GM23338 (cell line): ENCODE data around the gene ZNF585A. TPM values are rescaled to one million over a fixed set of nuclear protein-coding genes. Genes with fewer than 3 reads are reported as not detected.
"Not testable (repeated sequence)": the region's sequence is repeated elsewhere in the genome, so short reads cannot be mapped to it uniquely, and the experiment has no call there.

ENCODE experiments used
- ATAC-seq: fragments of 200-7000 bp; cut with Tn5 transposase; 3 replicates; pipeline ENCODE4 v1.9.1; 2020
- DNase-seq: peaks from one replicate; pipeline ENCODE4 v3.0.0-alpha.2; 2015; ENCODE audit warnings: low spot score
- H2AFZ ChIP-seq: fragments of 200-600 bp; sonication (generic); 2 replicates; pipeline ENCODE4 v1.8.0; 2016; ENCODE audit warnings: antibody characterized with exemption, mild to moderate bottlenecking, moderate library complexity
- H3F3A ChIP-seq: fragments of 200-600 bp; sonication (generic); replicated peaks from 2 replicates; pipeline ENCODE4 v1.8.0; 2017; ENCODE audit warnings: antibody characterized with exemption, mixed run types, low read depth
- H3K27ac ChIP-seq: fragments of 200-600 bp; sonication (generic); 2 replicates; pipeline ENCODE4 v1.6.1; 2016; ENCODE audit warnings: low read depth
- H3K27me3 ChIP-seq: fragments of 200-600 bp; sonication (generic); 2 replicates; pipeline ENCODE4 v1.8.0; 2016; ENCODE audit warnings: mild to moderate bottlenecking, mixed run types, moderate library complexity; ENCODE audit not compliant: insufficient read depth
- H3K36me3 ChIP-seq: fragments of 200-600 bp; sonication (generic); 2 replicates; pipeline ENCODE4 v1.8.0; 2016; ENCODE audit warnings: mild to moderate bottlenecking; ENCODE audit not compliant: insufficient read depth
- H3K4me1 ChIP-seq: fragments of 200-600 bp; sonication (generic); 2 replicates; pipeline ENCODE4 v1.8.0; 2016; ENCODE audit warnings: mild to moderate bottlenecking, moderate library complexity; ENCODE audit not compliant: insufficient read depth
- H3K4me2 ChIP-seq: fragments of 200-600 bp; sonication (generic); 2 replicates; pipeline ENCODE4 v1.7.1; 2017; ENCODE audit warnings: mixed run types
- H3K4me3 ChIP-seq: fragments of 200-600 bp; sonication (generic); 2 replicates; pipeline ENCODE4 v1.6.1; 2016; ENCODE audit warnings: mixed run types
- H3K79me2 ChIP-seq: fragments of 200-600 bp; sonication (generic); replicated peaks from 2 replicates; pipeline ENCODE4 v1.8.0; 2017; ENCODE audit warnings: mild to moderate bottlenecking; ENCODE audit not compliant: insufficient read depth
- H3K9me2 ChIP-seq: fragments of 200-600 bp; sonication (generic); 2 replicates; pipeline ENCODE4 v1.8.0; 2017; ENCODE audit not compliant: insufficient read depth
- H4K20me1 ChIP-seq: fragments of 200-600 bp; sonication (generic); replicated peaks from 2 replicates; pipeline ENCODE4 v1.8.0; 2017; ENCODE audit warnings: mild to moderate bottlenecking; ENCODE audit not compliant: insufficient read depth
- H3K27ac Mint-ChIP-seq: 2 replicates; pipeline ENCODE4 v1.8.0; 2020; ENCODE audit warnings: inconsistent platforms, mild to moderate bottlenecking, moderate library complexity, mixed read lengths
- H3K27me3 Mint-ChIP-seq: 3 replicates; pipeline ENCODE4 v1.8.0; 2022; ENCODE audit warnings: low read depth, mild to moderate bottlenecking, moderate library complexity, mixed read lengths, inconsistent platforms; ENCODE audit not compliant: insufficient read depth, poor library complexity
- H3K36me3 Mint-ChIP-seq: 3 replicates; pipeline ENCODE4 v1.8.0; 2021; ENCODE audit warnings: low read depth, mild to moderate bottlenecking, inconsistent platforms, moderate library complexity, mixed read lengths
- H3K4me1 Mint-ChIP-seq: 3 replicates; pipeline ENCODE4 v1.8.0; 2020; ENCODE audit warnings: mild to moderate bottlenecking, inconsistent platforms, mixed read lengths
- H3K4me3 Mint-ChIP-seq: 3 replicates; pipeline ENCODE4 v1.8.0; 2021; ENCODE audit warnings: moderate library complexity, mild to moderate bottlenecking, inconsistent platforms, mixed read lengths
- H3K9me3 Mint-ChIP-seq: 3 replicates; pipeline ENCODE4 v1.8.0; 2020; ENCODE audit warnings: moderate library complexity, mild to moderate bottlenecking, inconsistent platforms, mixed read lengths
- CTCF ChIP-seq, 2 experiments: fragments of 200-600 bp in 1 of 2; sonication (generic) in 1 of 2; conservative IDR thresholded peaks; 2 replicates each; pipeline versions ENCODE4 v1.5.1 to v1.6.1; 2016 to 2017; ENCODE audit warnings: antibody characterized with exemption in 2 of 2, low read depth in 2 of 2, mild to moderate bottlenecking in 2 of 2, moderate library complexity in 1 of 2
- JUNB ChIP-seq: IDR thresholded peaks from one replicate; pipeline ENCODE4 v1.6.1; 2016; ENCODE audit warnings: antibody characterized with exemption; ENCODE audit not compliant: unreplicated experiment
- polyA plus RNA-seq: library from polyadenylated mRNA; unstranded; fragments of >200 nt; fragmentation: Nextera tagmentation; extraction: Ambion mirVana; gene quantifications from 2 replicates; pipeline ENCODE4 v1.2.1, GENCODE V29; 2016
- total RNA-seq: library from RNA; depleted of rRNA; stranded (reverse); fragments of >200 nt; shearing (Covaris generic); gene quantifications from 2 replicates; pipeline ENCODE4 v1.2.3, GENCODE V29; 2014
- TF ChIP-seq, protein P1 (sequence below): IDR thresholded peaks from 2 replicates; pipeline ENCODE4 v1.6.1; 2016; ENCODE audit warnings: antibody characterized with exemption

ZNF585A gene
- total and polyA plus RNA-seq, 2 experiments from 2014 or later: 9.8 to 36.5 TPM

DNA sequence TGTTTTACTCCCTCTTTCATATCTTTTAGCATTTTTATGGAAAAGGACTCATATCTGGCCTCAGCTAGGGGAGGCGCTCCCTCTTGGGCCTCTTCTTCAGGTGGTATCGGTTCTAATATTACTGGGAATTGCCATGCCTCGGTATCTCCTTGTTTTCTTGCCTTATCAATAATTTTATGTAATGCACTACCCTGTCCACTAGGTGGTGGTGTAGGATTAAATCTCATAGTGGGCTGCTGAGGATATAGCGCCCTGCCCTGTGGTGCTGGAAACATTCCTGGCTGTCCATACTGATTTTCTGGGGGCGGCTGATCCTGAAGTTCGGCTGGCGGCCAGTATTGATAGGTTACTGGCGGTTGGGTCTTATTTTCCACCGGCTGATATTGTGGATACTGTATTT is 58.5 kb downstream of the ZNF585A start:
- Histone ChIP-seq H4K20me1 (no peaks in the 10 kb centered on the region), H3K79me2 (no peaks in the 10 kb centered on the region), H3K27ac (no peak overlapping the region), H3K9me2 (no peaks in the 10 kb centered on the region), H3K4me3 (no peak overlapping the region), H3K4me1 (no peaks in the 10 kb centered on the region), H3K27me3 (no peaks in the 10 kb centered on the region), H2AFZ (no peak overlapping the region), H3K36me3 (peaks cover 21% of the 10 kb centered on the region), H3K4me2 (no peak overlapping the region), H3F3A (no peaks in the 10 kb centered on the region)
- H3K4me1 Mint-ChIP-seq: no peaks in the 10 kb centered on the region
- no peak overlapping the region for H3K4me3 Mint-ChIP-seq
- H3K36me3 Mint-ChIP-seq: peaks cover 91% of the 10 kb centered on the region
- H3K9me3 Mint-ChIP-seq: peaks cover 97% of the 10 kb centered on the region
- DNase-seq: peak; percentile 58
- no peaks in the 10 kb centered on the region for H3K27me3 Mint-ChIP-seq
- no peak overlapping the region for H3K27ac Mint-ChIP-seq
- TF ChIP-seq JUNB: no peak
- TF ChIP-seq, protein P1, sequence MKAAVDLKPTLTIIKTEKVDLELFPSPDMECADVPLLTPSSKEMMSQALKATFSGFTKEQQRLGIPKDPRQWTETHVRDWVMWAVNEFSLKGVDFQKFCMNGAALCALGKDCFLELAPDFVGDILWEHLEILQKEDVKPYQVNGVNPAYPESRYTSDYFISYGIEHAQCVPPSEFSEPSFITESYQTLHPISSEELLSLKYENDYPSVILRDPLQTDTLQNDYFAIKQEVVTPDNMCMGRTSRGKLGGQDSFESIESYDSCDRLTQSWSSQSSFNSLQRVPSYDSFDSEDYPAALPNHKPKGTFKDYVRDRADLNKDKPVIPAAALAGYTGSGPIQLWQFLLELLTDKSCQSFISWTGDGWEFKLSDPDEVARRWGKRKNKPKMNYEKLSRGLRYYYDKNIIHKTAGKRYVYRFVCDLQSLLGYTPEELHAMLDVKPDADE: no peak
- peak; percentile 64 to 65 for TF ChIP-seq CTCF (conservative IDR thresholded peaks at IDR 0.05; ENCODE audit: low read depth in 2 of 2)
- ATAC-seq: no peak

DNA sequence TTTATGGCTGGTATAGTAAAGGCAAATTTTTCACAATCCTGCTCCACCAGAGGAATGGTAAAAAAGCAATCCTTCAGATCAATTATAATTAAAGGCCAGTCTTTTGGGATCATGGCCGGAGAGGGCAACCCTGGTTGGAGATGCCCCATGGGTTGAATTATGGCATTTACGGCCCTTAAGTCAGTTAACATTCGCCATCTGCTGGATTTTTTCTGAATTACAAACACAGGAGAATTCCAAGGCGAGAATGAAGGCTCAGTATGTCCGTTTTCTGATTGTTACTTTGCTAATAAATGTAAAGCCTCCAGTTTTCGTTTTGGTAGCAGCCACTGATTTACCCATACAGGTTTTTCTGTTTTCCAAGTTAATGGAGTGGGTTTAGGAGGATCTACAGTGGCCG is 60.7 kb downstream of the ZNF585A start:
- Mint-ChIP-seq H3K36me3 (peaks cover 100% of the 10 kb centered on the region), H3K9me3 (peaks cover 98% of the 10 kb centered on the region)
- H3K27ac ChIP-seq, H3K4me3 ChIP-seq, H3F3A ChIP-seq, H3K27me3 Mint-ChIP-seq, H3K4me1 ChIP-seq, H3K4me2 ChIP-seq, H3K79me2 ChIP-seq, H3K27me3 ChIP-seq, H3K9me2 ChIP-seq, H3K27ac Mint-ChIP-seq, H3K4me3 Mint-ChIP-seq, H3K4me1 Mint-ChIP-seq, H4K20me1 ChIP-seq, ATAC-seq, H2AFZ ChIP-seq: not testable (repeated sequence)
- DNase-seq: peak; percentile 78
- TF ChIP-seq CTCF (conservative IDR thresholded peaks at IDR 0.05; ENCODE audit: low read depth in 2 of 2): peak; percentile 57 to 62
- peaks cover 21% of the 10 kb centered on the region for H3K36me3 ChIP-seq

GRCh38 chr19:37104135-37104534 is 68.4 kb downstream of the ZNF585A start:
- H3K4me1 ChIP-seq, H3K4me1 Mint-ChIP-seq, H3K27me3 Mint-ChIP-seq, H3F3A ChIP-seq, H3K27ac ChIP-seq, ATAC-seq, H3K27ac Mint-ChIP-seq, H3K79me2 ChIP-seq, H3K4me3 Mint-ChIP-seq, H3K4me3 ChIP-seq, DNase-seq, H3K9me2 ChIP-seq, H4K20me1 ChIP-seq, H3K4me2 ChIP-seq, H2AFZ ChIP-seq, H3K27me3 ChIP-seq: not testable (repeated sequence)
- Mint-ChIP-seq H3K9me3 (peaks cover 92% of the 10 kb centered on the region), H3K36me3 (peaks cover 94% of the 10 kb centered on the region)
- peaks cover 14% of the 10 kb centered on the region; the same call in 1 of the 2 replicates for H3K36me3 ChIP-seq
